GM19239 (cell line): Measurements from ENCODE around the gene NHLRC2.
A peak's percentile ranks its signal among the peaks of the same experiment; 100 is the strongest.

Experiments
- DNase-seq: peaks from one replicate; pipeline ENCODE4 v3.0.0; 2011; ENCODE audit warnings: low spot score; ENCODE audit not compliant: insufficient read length
- FAIRE-seq: peaks from 2 replicates; lab custom pipeline; 2011; peaks lifted over from hg19 to GRCh38; lab: Jason Lieb, UNC

The NHLRC2 gene

GRCh38 chr10:113899952-113900598 lies 45.6 kb downstream of the NHLRC2 start:
- no peak for DNase-seq
- peak; percentile 64 for FAIRE-seq

- FAIRE-seq (no peak), DNase-seq (no peak)
Measured at GRCh38 chr10:113905756-113906155, 51.3 kb downstream of the NHLRC2 start.

GRCh38 chr10:113907166-113907565 lies 52.7 kb downstream of the NHLRC2 start:
- no peak for DNase-seq
- no peak for FAIRE-seq

- FAIRE-seq (peak; percentile 26), DNase-seq (no peak)
Measured at GRCh38 chr10:113908236-113908635, 53.8 kb downstream of the NHLRC2 start.

- no peak for DNase-seq
Measured at GRCh38 chr10:113911113-113911512, 56.7 kb downstream of the NHLRC2 start.

GRCh38 chr10:113911839-113912238 lies 57.4 kb downstream of the NHLRC2 start:
- FAIRE-seq = no peak
- no peak for DNase-seq

More at GRCh38 chr10:113911113-113911512, 56.7 kb downstream of the NHLRC2 start:
- no peak for FAIRE-seq

GRCh38 chr10:113912582-113912981 lies 58.1 kb downstream of the NHLRC2 start:
- FAIRE-seq (peak; percentile 44), DNase-seq (no peak)

- DNase-seq = no peak
- no peak for FAIRE-seq
Measured at GRCh38 chr10:113914956-113915355, 60.5 kb downstream of the NHLRC2 start.

- DNase-seq (no peak), FAIRE-seq (no peak)
Measured at GRCh38 chr10:113915540-113915939, 61.1 kb downstream of the NHLRC2 start.

GRCh38 chr10:113916053-113916452 lies 61.6 kb downstream of the NHLRC2 start:
- no peak for DNase-seq
- no peak for FAIRE-seq

GRCh38 chr10:113917636-113918035 lies 63.2 kb downstream of the NHLRC2 start:
- DNase-seq (no peak), FAIRE-seq (no peak)

GRCh38 chr10:113920114-113920513 lies 65.7 kb downstream of the NHLRC2 start:
- DNase-seq = no peak
- FAIRE-seq = no peak

GRCh38 chr10:113920875-113921274 lies 66.4 kb downstream of the NHLRC2 start:
- FAIRE-seq = no peak

GRCh38 chr10:113921561-113922370 lies 67.3 kb downstream of the NHLRC2 start:
- no peak for DNase-seq
- no peak for FAIRE-seq

More at GRCh38 chr10:113920875-113921274, 66.4 kb downstream of the NHLRC2 start:
- no peak for DNase-seq

GRCh38 chr10:113922787-113923570 lies 68.5 kb downstream of the NHLRC2 start:
- no peak for DNase-seq
- no peak for FAIRE-seq

- no peak for FAIRE-seq
- no peak for DNase-seq
Measured at GRCh38 chr10:113924186-113924585, 69.7 kb downstream of the NHLRC2 start.

- no peak for DNase-seq
- no peak for FAIRE-seq
Measured at GRCh38 chr10:113924664-113925063, 70.2 kb downstream of the NHLRC2 start.

- FAIRE-seq = no peak
- DNase-seq = no peak
Measured at GRCh38 chr10:113927440-113927839, 73.0 kb downstream of the NHLRC2 start.

GRCh38 chr10:113928830-113929229 lies 74.4 kb downstream of the NHLRC2 start:
- DNase-seq (no peak), FAIRE-seq (no peak)

GRCh38 chr10:113929522-113929921 lies 75.1 kb downstream of the NHLRC2 start:
- FAIRE-seq (no peak), DNase-seq (no peak)
